Vagina (tissue), 2 donors: ENCODE measurements around the gene MBNL2.

Source experiments
- CTCF ChIP-seq, 3 experiments: fragments of 450-650 bp in 2 of 3; fragments of 200-600 bp in 1 of 3; sonication (generic) in 1 of 3; IDR thresholded peaks; one replicate each; pipeline ENCODE4 v1.5.1; 2017 to 2019; ENCODE audit warnings: antibody characterized with exemption in 3 of 3, mild to moderate bottlenecking in 2 of 3, moderate library complexity in 2 of 3
- POLR2A ChIP-seq, 2 donors: fragments of 450-650 bp; IDR thresholded peaks; one replicate each; pipeline ENCODE4 v1.6.1; 2017; ENCODE audit warnings: antibody characterized with exemption in 2 of 2, mild to moderate bottlenecking in 2 of 2, moderate library complexity in 2 of 2

- TF ChIP-seq POLR2A (IDR thresholded peaks at IDR 0.05) (no peak), CTCF (IDR thresholded peaks at IDR 0.05) (no peak)
Measured at GRCh38 chr13:97257800-97258799, 36.0 kb downstream of the MBNL2 start.
